GM21717 (cell line): ENCODE results near the gene PCGF3.
"Not testable (repeated sequence)": the region's sequence is repeated elsewhere in the genome, so short reads cannot be mapped to it uniquely, and the experiment has no call there.

Experiments used
- ATAC-seq: cut with Tn5 transposase; IDR thresholded peaks from one replicate; pipeline ENCODE4 v1.9.1; 2021; ENCODE audit warnings: mild to moderate bottlenecking, moderate library complexity; ENCODE audit not compliant: unreplicated experiment

PCGF3 gene

GRCh38 chr4:682490-683172, 23.0 kb upstream of the PCGF3 start:
- ATAC-seq, result no peak

- ATAC-seq, result no peak
These were observed 22.3 kb upstream of the PCGF3 start for GRCh38 chr4:683247-683897.

- no peak for ATAC-seq
These were observed 21.5 kb upstream of the PCGF3 start for GRCh38 chr4:683982-684622.

- ATAC-seq, result no peak
These were observed 20.9 kb upstream of the PCGF3 start for GRCh38 chr4:684623-685327.

GRCh38 chr4:685679-686412, 19.8 kb upstream of the PCGF3 start:
- no peak for ATAC-seq

- no peak for ATAC-seq
These were observed 19.1 kb upstream of the PCGF3 start for GRCh38 chr4:686413-687040.

GRCh38 chr4:687048-687970, 18.3 kb upstream of the PCGF3 start:
- no peak for ATAC-seq

GRCh38 chr4:687971-688853, 17.4 kb upstream of the PCGF3 start:
- no peak for ATAC-seq

- no peak for ATAC-seq
These were observed 16.6 kb upstream of the PCGF3 start, which contains the start of gene SLC49A3 for GRCh38 chr4:688854-689681. Gene SLC49A3, minus strand, starts transcription at chr4:689151. Its CDS starts 24 bp downstream, at chr4:689127.

GRCh38 chr4:689723-690122, 15.9 kb upstream of the PCGF3 start:
- ATAC-seq, result no peak

- ATAC-seq, result no peak
These were observed 12.7 kb upstream of the PCGF3 start for GRCh38 chr4:692771-693554.

- not testable (repeated sequence) for ATAC-seq
These were observed 11.2 kb upstream of the PCGF3 start for GRCh38 chr4:694341-694940.

GRCh38 chr4:699816-700580, 5.6 kb upstream of the PCGF3 start:
- ATAC-seq, result no peak

GRCh38 chr4:700587-701264, 4.9 kb upstream of the PCGF3 start:
- ATAC-seq, result no peak

- ATAC-seq, result no peak
These were observed 3.0 kb upstream of the PCGF3 start for GRCh38 chr4:702618-703048.
